ENCODE data around the gene LRRC14B. TPM values are rescaled to one million over a fixed set of nuclear protein-coding genes. Genes with fewer than 3 reads are reported as not detected.
"Not testable (repeated sequence)": the region's sequence is repeated elsewhere in the genome, so short reads cannot be mapped to it uniquely, and the experiment has no call there.

The LRRC14B gene
- total and polyA plus RNA-seq, 2 donors (not counting 1 experiment from before 2014, with no cell fraction given), result not detected

DNA sequence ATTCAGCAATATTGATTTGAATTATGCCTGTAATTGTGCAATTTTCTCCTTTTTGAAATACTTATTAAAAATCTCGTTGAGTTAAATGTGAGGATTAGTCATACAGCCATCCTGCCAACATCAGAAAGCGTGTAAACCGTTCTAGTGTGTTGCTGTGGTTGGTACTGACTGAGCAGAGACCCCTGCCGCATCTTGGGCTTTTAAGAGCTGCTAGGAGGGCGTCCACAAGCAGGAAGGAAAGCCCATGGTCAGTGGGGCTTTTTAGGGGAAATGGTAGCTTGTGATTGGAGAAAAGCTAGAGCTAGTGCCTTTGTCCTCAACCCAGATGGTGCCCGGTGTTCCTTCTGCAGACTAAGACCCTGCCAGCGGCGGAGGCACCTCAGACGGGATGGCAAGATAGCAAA lies 28.2 kb downstream of the LRRC14B start:
- no peaks in the 10 kb centered on the region for H3K9me3 ChIP-seq (ENCODE audit: control insufficient read depth, insufficient read depth, low read depth, low read length)
- peak overlapping the region; percentile 99 for H3K4me2 ChIP-seq (ENCODE audit: extremely low read depth, insufficient read depth, low read length)
- H2AFZ ChIP-seq (ENCODE audit: low read length), result no peak overlapping the region
- peak overlapping the region; percentile 4 for H3K9ac ChIP-seq (ENCODE audit: insufficient read depth, low read length)
- no peak for TF ChIP-seq CTCF (conservative IDR thresholded peaks at IDR 0.05 in 1 of 2, IDR thresholded peaks at IDR 0.05 in 1 of 2; ENCODE audit: low read depth in 1 of 2, low read length in 2 of 2)
- TF ChIP-seq EZH2 (IDR thresholded peaks at IDR 0.05; ENCODE audit: low read length, missing control alignments), result no peak
- H3K79me2 ChIP-seq (ENCODE audit: control insufficient read depth, insufficient read depth, low read length), result peaks cover 64% of the 10 kb centered on the region
- peaks cover 9% of the 10 kb centered on the region for H3K4me1 ChIP-seq (ENCODE audit: control insufficient read depth, extremely low read depth, insufficient read depth, low read length)
- H3K27ac ChIP-seq (ENCODE audit: insufficient read depth, low read length), result peak overlapping the region; percentile 82
- no peaks in the 10 kb centered on the region for H3K27me3 ChIP-seq (ENCODE audit: control insufficient read depth, insufficient read depth, low read length)
- H4K20me1 ChIP-seq (ENCODE audit: control insufficient read depth, extremely low read depth, insufficient read depth, low read length), result peaks cover 4% of the 10 kb centered on the region
- peak overlapping the region; percentile 75 to 93 (median 88) for H3K4me3 ChIP-seq (replicated peaks in 1 of 4; ENCODE audit: control extremely low read depth in 1 of 4, insufficient read depth in 1 of 4, low read depth in 3 of 4, low read length in 4 of 4)
- DNase-seq (ENCODE audit: low read depth in 2 of 2), result peak; percentile 49 to 59
- no peaks in the 10 kb centered on the region for H3K36me3 ChIP-seq (ENCODE audit: control insufficient read depth, insufficient read depth, low read length)

GRCh38 chr5:219991-220390 lies 28.7 kb downstream of the LRRC14B start:
- Histone ChIP-seq H3K27me3 (ENCODE audit: control insufficient read depth, insufficient read depth, low read length) (no peaks in the 10 kb centered on the region), H3K9ac (ENCODE audit: insufficient read depth, low read length) (peak overlapping the region; percentile 4), H3K36me3 (ENCODE audit: control insufficient read depth, insufficient read depth, low read length) (peaks cover 3% of the 10 kb centered on the region), H3K4me3 (replicated peaks in 1 of 4; ENCODE audit: control extremely low read depth in 1 of 4, insufficient read depth in 1 of 4, low read depth in 3 of 4, low read length in 4 of 4) (peak overlapping the region; percentile 75 to 93 (median 88)), H3K27ac (ENCODE audit: insufficient read depth, low read length) (peak overlapping the region; percentile 82), H3K4me2 (ENCODE audit: extremely low read depth, insufficient read depth, low read length) (peak overlapping the region; percentile 99), H3K9me3 (ENCODE audit: control insufficient read depth, insufficient read depth, low read depth, low read length) (no peaks in the 10 kb centered on the region), H4K20me1 (ENCODE audit: control insufficient read depth, extremely low read depth, insufficient read depth, low read length) (peaks cover 4% of the 10 kb centered on the region), H3K4me1 (ENCODE audit: control insufficient read depth, extremely low read depth, insufficient read depth, low read length) (peaks cover 6% of the 10 kb centered on the region), H3K79me2 (ENCODE audit: control insufficient read depth, insufficient read depth, low read length) (peaks cover 63% of the 10 kb centered on the region), H2AFZ (ENCODE audit: low read length) (no peak overlapping the region)
- TF ChIP-seq EZH2 (IDR thresholded peaks at IDR 0.05; ENCODE audit: low read length, missing control alignments) (no peak), CTCF (conservative IDR thresholded peaks at IDR 0.05 in 1 of 2, IDR thresholded peaks at IDR 0.05 in 1 of 2; ENCODE audit: low read depth in 1 of 2, low read length in 2 of 2) (no peak)
- DNase-seq (ENCODE audit: low read depth in 2 of 2), result no peak

- not testable (repeated sequence) for H3K4me3 ChIP-seq (replicated peaks in 1 of 4; ENCODE audit: control extremely low read depth in 1 of 4, insufficient read depth in 1 of 4, low read depth in 3 of 4, low read length in 4 of 4); H3K9me3 ChIP-seq (ENCODE audit: control insufficient read depth, insufficient read depth, low read depth, low read length); H4K20me1 ChIP-seq (ENCODE audit: control insufficient read depth, extremely low read depth, insufficient read depth, low read length); H3K27ac ChIP-seq (ENCODE audit: insufficient read depth, low read length); H3K27me3 ChIP-seq (ENCODE audit: control insufficient read depth, insufficient read depth, low read length); H2AFZ ChIP-seq (ENCODE audit: low read length); H3K9ac ChIP-seq (ENCODE audit: insufficient read depth, low read length); H3K4me1 ChIP-seq (ENCODE audit: control insufficient read depth, extremely low read depth, insufficient read depth, low read length)
- peak in 1 of 2 donors; percentile 11 for DNase-seq (ENCODE audit: low read depth in 2 of 2)
- H3K79me2 ChIP-seq (ENCODE audit: control insufficient read depth, insufficient read depth, low read length), result peaks cover 60% of the 10 kb centered on the region
- peaks cover 12% of the 10 kb centered on the region for H3K36me3 ChIP-seq (ENCODE audit: control insufficient read depth, insufficient read depth, low read length)
- H3K4me2 ChIP-seq (ENCODE audit: extremely low read depth, insufficient read depth, low read length), result peak overlapping the region; percentile 61
Observed at GRCh38 chr5:222951-223715, 31.8 kb downstream of the LRRC14B start.
